Bronchus fibroblast of lung (primary cell): Measurements from ENCODE around the gene SPDYE9. TPM values are rescaled to one million over a fixed set of nuclear protein-coding genes. Genes with fewer than 3 reads are reported as not detected.

Source experiments
- total RNA-seq: library from RNA; depleted of rRNA; stranded (reverse); fragments of >200 nt; gene quantifications from 2 replicates; pipeline ENCODE4 v1.2.3, GENCODE V29; 2015

Gene SPDYE9
- not detected in 2 replicates for total RNA-seq

GRCh38 chr7:73085938-73086337 lies at the start of gene SPDYE9:
TSS of gene SPDYE9 (minus strand) at chr7:73086038. CDS start at chr7:73084238, 1,800 bp downstream.

GRCh38 chr7:73057811-73058210 lies 28.0 kb downstream of the SPDYE9 start, which contains the start of gene SPDYE11:
TSS of gene SPDYE11 (minus strand) at chr7:73057911. CDS start at chr7:73056111, 1,800 bp downstream.

GRCh38 chr7:73029666-73030065 lies 56.2 kb downstream of the SPDYE9 start, which contains the start of gene SPDYE8:
TSS of gene SPDYE8 (minus strand) at chr7:73029766. CDS start at chr7:73027966, 1,800 bp downstream.

Other genes with a start within 250 kb of the SPDYE9 start
- gene POM121, start 160.9 kb downstream of the SPDYE9 start, total RNA-seq = 7.9 TPM in 2 replicates
- under 0.01 TPM in 1 of 2 replicates, not detected in the other for gene TRIM74, start 116.6 kb downstream of the SPDYE9 start, total RNA-seq
- not detected in 2 replicates for gene SPDYE8, start 56.3 kb downstream of the SPDYE9 start, total RNA-seq
- gene SPDYE11, start 28.1 kb downstream of the SPDYE9 start, total RNA-seq = not detected in 2 replicates
- gene NSUN5, start 222.8 kb upstream of the SPDYE9 start, total RNA-seq = 38.8 and 40.0 TPM in 2 replicates
- not detected in 2 replicates for gene TRIM50, start 242.0 kb upstream of the SPDYE9 start, total RNA-seq
- not detected in 2 replicates for gene FKBP6, start 242.1 kb upstream of the SPDYE9 start, total RNA-seq